ENCODE results near the gene PAFAH2. TPM values are rescaled to one million over a fixed set of nuclear protein-coding genes. Genes with fewer than 3 reads are reported as not detected.
"Not testable (repeated sequence)": the region's sequence is repeated elsewhere in the genome, so short reads cannot be mapped to it uniquely, and the experiment has no call there.

Gene PAFAH2
- total RNA-seq, 2 donors from 2014 or later = 5.5 to 6.8 TPM

DNA sequence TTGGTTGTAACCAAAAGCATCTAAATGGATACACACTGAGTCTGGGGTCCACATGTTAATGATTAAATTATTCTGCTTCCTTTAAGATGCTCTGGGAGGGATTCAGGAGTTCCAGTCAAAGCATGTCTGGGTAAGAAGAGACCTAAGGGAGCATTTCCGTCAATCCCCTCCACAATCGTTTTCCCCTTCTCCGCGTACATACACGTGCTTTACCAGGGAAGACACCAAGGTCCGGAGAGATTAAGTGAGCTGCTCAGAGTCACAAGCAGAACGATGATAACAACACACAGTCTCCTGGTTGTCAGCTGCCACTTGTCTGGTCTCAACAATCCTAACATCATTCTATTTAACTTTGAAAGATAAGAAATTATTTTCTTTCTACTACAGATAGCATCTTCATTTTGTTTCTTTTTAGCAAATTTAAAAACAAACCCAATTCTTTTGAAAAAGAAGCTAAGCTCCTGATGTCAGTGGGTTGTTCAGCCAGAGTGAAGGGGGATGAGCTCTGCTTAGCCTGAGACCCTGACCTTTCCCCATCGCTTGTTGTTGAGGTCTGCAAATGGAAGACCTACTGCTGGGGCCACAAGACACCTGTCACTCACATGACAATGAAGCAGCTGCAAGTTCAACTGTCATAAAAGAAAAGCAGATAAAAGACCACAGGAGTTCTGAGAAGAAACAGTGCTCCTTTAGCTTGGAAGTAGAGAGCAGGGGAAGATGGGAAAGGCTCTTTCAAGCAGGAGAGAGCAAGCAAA is 4.5 kb downstream of the PAFAH2 start:
- intact Hi-C loops (cut with DNase I) = no loop called here
- DNase-seq (no peak), ATAC-seq (no peak)

DNA sequence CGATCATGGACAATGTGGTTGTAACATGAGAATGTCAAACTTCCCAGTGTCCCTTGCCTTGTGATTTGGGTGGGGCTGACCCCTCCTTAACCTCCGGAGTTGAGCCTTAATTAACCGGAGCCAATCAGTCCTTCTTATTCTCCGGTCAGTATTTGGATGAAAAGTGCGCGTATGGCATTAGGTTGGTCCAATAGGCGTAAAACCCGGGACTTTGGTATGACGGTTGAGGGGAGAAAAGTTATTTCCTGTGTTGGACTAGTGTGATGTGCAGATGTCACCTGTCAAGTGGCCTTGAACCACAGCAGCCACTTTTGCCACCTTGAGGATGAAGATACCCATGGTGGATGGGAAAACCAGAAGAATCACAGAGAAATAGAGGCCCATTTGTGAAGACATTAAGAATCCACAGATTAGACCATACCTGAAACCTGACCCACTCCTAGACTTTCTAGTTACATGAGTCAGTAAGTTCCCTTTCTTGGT is 5.1 kb downstream of the PAFAH2 start:
- DNase-seq (no peak), ATAC-seq (no peak)
- intact Hi-C loops (cut with DNase I) = no loop called here

DNA sequence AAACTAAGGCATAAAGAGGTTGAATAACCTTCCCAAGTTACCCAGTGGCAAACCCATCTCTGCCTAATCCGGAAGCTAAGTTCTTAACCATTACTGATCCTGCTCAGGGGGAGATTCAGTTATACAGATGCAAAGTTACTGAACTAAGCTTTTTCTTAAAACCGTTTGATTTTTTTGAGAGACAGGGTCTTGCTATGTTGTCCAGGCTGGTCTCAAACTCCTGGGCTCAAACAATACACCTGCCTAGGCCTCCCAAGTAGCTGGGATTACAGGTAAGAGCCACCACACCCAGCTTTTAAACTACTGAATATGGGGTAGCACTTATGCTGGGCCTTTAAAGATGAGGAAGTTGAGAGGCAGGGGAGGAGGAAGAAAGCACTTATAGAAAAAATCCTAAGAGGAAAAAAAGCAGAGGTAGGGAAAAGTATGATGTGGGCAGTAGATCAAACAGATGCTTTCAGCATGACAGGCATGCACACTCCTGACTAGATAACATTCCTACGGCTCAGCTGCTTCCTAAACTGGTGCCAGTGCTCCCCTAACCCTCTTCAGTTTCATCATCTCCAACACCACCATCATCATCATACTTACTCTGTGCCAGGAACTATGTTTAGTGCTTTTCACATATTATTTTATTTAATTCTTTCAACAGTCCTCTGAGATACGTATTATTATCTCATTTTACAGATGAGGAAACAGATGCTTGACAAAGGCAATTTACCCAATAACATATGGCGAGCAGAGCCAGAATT is 5.8 kb downstream of the PAFAH2 start:
- ATAC-seq = peak in 1 of 2 donors; percentile 60
- no peak for DNase-seq
- intact Hi-C loops (cut with DNase I) = no loop called here

DNA sequence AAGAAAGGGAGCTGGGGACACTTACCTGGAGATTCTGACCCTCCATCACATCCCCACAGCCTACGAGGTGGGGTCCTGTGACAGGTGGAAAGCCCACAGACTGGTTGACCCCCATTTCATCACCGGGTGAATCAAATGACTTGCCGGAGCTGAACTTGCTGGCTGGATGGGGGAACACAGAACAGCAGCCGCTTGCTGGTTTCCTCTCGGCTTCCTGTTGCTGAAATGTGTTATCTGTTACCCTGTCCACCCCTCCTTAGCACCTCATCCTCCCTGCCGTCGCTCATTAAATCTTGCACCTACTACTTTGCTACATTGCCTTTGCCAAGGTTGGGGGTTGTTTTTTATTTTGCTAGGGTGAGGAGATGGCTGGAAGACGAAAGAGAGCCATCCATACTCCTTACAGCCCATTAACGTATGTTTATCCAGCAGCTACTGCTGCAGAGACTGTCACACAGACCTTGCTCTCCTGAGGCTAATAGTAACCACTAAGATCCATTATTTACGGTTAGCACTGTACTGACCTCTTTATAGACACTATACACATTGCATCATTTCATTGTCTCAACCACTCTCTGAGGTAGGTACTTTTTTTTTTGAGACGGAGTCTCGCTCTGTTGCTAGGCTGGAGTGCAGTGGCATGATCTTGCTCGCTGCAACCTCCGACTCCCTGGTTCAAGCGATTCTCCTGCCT is 7.0 kb downstream of the PAFAH2 start:
- intact Hi-C loops (cut with DNase I) = no loop called here
- DNase-seq (no peak), ATAC-seq (peak; percentile 74 to 87)

DNA sequence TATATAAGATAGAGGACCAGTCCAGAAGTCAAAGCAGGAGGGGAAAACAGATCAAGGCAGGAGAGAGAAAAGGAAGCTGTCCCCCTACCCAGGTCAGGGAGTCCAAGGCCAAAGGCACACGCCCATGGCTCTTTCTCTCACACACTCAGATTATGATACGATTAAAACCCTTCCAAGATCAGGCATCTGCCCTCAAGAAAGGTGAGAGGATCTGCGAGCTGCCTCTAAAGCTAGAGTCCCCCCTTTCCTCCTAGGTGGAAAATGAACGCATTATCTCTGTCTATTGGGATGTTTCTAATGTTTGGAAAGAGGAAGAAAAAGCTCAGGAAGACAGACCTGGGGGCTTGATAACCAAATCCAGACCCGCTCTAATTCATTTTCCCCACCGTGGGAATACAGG is 7.6 kb downstream of the PAFAH2 start:
- intact Hi-C loops (cut with DNase I) = no loop called here
- ATAC-seq (no peak), DNase-seq (no peak)

DNA sequence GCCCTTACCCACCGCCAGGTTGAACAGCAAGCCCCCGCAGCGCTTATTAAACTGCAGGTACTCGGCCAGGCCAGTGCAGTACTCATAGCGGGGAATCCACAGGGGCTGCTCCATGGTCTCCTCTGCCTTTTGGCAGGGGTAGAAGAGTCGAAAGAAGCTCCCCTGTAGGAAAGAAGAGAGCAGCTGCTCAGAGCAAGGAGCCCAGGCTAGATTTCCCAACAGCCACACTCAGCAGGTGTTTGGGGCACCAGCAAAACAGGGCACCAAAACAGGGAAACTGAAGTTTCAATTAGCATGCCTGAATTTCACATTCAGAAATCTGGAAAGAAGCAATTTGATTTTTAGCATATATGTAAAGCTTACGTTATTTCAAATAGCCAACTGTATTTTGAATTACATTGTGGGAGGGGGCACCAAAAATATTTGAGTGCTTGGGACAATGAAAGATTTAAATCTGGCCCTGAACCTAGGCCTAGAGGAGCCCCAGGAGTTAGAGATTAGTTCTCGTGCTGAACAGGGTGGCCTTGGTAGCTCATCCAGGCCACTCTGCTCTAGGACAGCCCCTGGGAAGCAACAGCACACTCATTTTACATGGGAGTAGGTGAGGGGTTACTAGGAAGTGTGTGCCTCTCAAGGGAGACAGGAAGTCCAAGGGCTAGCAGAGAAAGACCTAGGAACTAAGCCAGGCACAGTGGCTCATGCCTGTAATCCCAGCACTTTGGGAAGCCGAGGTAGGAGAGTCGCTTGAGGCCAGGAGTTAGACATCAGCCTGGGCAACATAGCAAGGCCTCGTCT is 8.2 kb downstream of the PAFAH2 start:
- no peak for DNase-seq
- intact Hi-C loops (cut with DNase I) = no loop called here
- peak in 1 of 2 donors; percentile 53 for ATAC-seq

DNA sequence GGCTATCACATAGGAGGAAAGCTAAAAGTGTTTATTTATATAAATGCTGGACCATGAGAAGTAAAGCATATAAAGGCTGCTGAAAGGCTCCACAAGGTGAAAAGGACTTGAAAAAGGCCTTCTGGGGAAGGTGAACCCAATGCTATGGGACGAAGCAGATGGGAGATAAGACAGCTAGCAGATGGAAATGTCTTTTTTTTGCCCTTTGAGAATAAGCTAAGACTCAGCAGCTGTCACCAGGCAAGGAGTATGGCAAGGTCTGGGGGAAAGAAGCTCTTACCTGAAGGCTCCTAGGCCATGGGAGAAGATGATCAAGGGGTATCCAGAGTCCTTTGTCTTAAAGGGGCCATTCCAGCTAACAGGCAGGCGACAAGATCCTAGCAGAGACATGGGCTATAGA is 9.9 kb downstream of the PAFAH2 start:
- DNase-seq (no peak), ATAC-seq (no peak)
- intact Hi-C loops (cut with DNase I) = no loop called here

DNA sequence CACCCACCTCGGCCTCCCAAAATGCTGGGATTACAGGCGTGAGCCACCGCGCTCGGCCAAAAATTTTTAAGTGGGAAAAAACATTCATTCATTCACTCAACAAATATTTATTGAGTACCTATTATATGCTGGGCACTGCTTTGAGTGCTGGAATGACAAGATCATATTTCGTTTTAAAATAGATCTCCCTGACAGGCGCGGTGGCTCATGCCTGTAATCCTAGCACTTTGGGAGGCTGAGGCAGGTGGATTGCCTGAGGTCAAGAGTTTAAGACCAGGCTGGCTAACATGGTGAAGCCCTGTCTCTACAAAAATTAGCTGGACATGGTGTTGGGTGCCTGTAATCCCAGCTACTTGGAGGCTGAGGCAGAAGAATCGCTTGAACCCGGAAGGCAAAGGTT is 11.1 kb downstream of the PAFAH2 start:
- intact Hi-C loops (cut with DNase I); ATAC-seq; DNase-seq: not testable (repeated sequence)

DNA sequence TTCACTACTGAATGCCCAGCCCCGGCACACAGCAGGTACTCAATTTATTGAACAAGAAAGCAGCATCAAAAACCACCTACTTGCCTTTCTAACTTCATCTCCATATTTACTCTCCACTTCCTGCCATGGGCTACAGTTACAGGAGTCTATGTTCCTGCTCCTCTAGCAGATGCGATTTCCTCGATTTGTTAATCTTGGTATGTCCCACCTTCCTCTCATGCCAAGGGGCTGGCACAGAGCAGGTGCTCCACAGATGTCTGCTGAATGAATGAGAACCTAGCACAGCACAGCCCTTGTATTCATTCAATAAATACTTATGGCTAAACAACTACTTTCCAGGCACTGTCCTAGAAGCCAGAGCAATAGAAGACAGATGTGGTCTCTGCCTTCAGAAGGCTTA is 12.2 kb downstream of the PAFAH2 start:
- DNase-seq = no peak
- intact Hi-C loops (cut with DNase I) = no loop called here
- ATAC-seq = no peak

DNA sequence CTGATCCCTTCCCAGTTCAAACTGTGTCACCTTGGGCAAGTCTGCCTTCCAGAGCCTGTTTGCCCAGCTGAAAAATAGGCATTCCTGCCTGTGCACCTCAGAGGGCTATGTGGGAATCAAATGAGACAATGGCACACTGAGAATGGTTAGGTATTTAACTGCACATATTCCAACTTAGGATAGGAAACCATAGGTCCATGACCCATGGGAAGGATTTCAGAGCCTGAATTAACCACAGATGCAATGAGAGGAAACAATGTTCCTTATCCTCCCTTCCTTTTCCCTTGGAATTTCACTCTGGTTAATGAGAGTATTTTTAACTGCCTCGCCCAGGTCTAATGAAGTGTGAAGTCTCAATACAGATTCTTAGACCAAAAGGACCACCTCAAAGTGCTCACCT is 12.7 kb downstream of the PAFAH2 start:
- no peak for ATAC-seq
- intact Hi-C loops (cut with DNase I) = no loop called here
- DNase-seq = no peak

DNA sequence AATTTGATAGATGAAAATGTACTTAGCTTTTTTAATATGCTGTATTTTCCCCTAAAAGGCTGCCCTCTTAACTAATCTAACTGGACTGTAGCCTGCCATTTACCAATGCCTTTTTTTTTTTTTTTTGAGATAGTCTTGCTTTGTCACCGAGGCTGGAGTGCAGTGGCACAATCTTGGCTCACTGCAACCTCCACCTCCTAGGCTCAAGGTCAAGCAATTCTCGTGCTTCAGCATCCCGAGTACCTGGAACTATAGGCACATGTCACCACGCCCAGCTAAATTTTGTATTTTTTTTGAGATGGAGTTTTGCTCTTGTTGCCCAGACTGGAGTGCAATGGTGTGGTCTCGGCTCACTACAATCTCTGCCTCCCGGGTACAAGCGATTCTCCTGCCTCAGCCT is 18.7 kb downstream of the PAFAH2 start:
- intact Hi-C loops (cut with DNase I) = no loop called here
- DNase-seq (no peak), ATAC-seq (no peak)

DNA sequence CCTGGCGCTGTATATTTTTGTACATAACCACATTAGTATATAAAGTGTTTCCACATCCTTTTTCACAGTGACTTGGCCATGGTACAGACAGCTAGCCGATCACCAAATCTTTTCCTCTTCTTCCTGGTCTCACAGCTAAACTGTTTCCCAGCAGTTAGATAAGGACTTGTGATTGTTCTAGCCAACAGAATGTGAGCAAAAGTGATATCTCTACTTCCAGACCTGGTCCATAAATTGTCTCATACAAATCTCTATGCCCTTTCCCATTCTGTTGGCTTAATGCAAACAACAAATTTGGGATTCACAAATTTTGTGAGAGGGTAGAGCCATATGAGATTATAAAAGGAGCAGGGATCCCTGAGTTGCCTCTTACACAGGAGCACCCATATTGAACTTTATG is 19.5 kb downstream of the PAFAH2 start:
- intact Hi-C loops (cut with DNase I) = no loop called here
- DNase-seq (no peak), ATAC-seq (no peak)

DNA sequence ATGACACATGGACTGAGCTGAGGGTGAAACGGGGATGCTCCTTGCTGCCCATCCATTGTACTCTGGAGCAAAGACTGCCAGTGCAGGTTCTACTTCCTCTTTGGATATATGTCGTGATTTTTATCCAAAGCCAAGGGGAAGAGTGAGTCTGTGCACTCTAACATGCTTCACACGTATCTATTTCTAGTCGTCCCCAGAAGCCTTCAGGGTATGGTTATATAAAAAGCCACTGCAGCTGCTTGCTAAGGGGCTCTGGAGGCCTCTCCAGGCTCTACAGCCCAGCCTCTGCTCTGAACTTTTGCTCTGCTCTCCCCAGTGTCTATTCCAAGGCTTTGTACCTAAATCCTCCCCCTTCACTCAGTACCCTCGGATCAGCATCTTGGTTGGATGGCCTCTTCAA is 20.1 kb downstream of the PAFAH2 start:
- no peak for ATAC-seq
- intact Hi-C loops (cut with DNase I) = no loop called here

DNA sequence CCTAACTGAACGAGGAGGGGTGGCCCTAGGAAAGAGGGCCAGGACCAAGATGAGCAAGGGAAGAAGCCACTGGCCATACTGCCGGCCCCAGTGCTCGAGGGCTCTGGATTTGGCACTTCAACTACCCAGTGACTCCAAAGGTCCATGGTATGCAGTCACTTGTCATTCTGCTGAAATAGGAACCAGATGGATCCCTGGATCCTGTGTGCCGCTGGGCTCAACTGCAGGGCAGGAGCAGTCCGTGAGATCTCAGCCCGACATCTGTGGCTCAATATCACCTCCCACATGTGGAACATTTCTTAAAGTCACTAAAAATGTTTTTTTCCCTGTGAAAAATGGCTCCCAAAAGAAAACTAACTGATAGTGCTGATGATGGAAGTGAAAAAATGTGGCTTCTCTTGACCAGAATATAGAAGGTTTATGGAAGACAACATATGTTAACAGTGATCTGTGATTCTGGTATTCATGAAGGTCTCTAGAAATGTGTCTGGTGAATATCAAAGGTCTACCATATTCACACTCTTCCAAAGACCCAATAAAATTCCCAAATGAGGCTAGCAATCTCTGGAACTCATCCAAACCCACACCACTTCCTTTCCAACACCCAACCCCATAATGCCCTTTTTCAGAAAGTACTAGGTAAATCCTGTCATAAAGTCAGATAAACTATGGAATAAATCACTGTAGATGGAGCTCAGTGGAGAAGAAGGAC is 24.1 kb downstream of the PAFAH2 start:
- intact Hi-C loops (cut with DNase I) = no loop called here
- ATAC-seq (no peak), DNase-seq (no peak)

More for the DNA sequence above, 20.1 kb downstream of the PAFAH2 start:
- DNase-seq = no peak

DNA sequence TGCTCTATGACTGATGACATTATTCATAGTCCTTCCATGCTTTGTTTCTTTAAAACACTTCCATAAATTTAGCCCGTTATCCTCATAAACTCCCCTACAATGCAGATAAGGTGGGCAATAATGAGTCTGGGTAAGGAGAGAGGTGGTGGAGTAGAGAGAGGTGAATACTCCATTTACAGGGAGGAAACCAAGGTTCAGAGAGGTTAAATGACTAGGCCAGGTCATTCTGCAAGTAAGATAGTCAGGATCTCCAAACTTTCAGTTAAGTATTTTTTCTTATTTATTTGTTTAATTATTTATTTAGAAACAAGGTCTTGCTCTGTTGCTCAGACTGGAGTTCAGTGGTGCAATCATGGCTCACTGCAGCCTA is 26.1 kb downstream of the PAFAH2 start:
- intact Hi-C loops (cut with DNase I) = no loop called here
- DNase-seq (no peak), ATAC-seq (no peak)

DNA sequence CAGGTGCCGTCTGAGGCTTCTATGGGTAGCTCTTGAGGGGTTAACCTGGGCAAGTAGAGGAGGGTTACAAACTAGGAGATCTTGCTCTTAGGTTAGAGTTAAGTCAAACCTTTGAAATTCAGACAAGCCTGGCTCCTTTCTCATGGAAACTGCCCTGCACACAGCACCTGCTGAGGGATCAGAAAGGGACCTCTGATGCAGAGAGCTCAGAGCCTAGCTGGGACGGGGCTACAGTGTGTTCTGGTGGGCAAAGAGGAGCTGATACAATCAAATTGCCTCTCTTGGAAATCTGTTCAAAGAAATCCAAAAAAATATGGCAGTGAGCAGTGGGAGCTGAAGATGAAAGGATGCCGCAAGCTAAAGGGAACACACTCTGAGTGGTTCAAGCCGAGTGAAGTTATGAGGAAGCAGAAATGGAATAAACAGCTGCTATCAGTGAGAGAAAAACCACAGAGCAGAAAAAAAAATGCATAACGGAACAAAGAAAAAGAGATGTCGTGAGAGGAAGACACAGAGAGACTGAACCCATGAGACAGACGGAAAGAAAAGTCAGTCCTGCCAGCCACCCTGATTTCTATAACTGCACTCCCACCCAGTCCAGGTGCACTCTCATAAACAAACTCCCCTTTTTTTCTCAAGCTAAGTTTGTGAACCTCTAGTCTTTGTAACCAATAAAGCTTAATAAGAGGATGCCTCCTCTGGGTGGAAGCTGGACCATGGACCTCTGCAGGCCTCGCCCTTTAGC is 26.6 kb downstream of the PAFAH2 start:
- intact Hi-C loops (cut with DNase I) = no loop called here
- no peak for ATAC-seq
- DNase-seq = no peak

DNA sequence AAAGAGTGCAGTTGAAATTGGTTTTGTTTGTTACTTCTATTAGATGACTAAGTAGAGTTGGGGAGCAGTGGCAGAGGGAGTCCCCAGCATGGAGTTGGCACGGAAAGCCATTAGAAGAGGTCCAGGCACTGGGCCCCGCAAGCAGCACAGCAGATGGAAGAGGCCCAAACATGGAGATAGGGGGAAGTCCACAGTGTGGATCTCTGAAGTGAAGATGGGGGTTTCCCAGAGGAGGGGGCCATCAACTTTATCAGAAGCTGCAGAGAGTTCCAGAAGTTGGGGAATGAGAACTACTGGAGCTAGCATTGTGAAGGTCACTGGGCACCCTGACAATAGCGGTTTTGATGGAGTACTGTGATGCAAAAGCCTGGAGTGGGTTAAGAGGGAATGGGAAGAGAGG is 30.6 kb downstream of the PAFAH2 start:
- DNase-seq = no peak
- no peak for ATAC-seq
- intact Hi-C loops (cut with DNase I) = no loop called here

DNA sequence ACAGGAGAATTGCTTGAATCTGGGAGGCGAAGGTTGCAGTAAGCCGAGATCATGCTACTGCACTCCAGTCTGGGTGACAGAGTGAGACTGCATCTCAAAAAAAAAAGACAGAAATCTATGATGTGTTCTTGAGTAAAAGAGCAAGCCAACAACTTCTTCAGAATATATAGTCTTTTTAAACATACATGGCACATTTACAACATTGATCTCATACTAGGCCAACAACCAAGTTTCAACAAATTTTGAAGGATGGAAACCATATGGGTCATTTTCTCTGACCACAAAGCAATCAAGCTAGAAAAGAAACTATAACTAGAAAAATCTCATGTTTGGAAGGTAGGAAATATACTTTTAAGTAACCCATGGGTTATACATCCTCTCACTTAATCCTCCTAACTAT is 38.3 kb downstream of the PAFAH2 start:
- intact Hi-C loops (cut with DNase I) = no loop called here
- ATAC-seq (no peak), DNase-seq (no peak)
